C4-2B (cell line): Measurements from ENCODE around the gene PCYOX1L.

Experiments used
- ZFX ChIP-seq: fragments of 450-650 bp; IDR thresholded peaks from 2 replicates; pipeline ENCODE4 v1.6.1; 2017
- TF ChIP-seq, protein P1 (sequence below): fragments of 450-650 bp; conservative IDR thresholded peaks from 2 replicates; pipeline ENCODE4 v1.5.1; 2017; ENCODE audit warnings: mild to moderate bottlenecking

DNA sequence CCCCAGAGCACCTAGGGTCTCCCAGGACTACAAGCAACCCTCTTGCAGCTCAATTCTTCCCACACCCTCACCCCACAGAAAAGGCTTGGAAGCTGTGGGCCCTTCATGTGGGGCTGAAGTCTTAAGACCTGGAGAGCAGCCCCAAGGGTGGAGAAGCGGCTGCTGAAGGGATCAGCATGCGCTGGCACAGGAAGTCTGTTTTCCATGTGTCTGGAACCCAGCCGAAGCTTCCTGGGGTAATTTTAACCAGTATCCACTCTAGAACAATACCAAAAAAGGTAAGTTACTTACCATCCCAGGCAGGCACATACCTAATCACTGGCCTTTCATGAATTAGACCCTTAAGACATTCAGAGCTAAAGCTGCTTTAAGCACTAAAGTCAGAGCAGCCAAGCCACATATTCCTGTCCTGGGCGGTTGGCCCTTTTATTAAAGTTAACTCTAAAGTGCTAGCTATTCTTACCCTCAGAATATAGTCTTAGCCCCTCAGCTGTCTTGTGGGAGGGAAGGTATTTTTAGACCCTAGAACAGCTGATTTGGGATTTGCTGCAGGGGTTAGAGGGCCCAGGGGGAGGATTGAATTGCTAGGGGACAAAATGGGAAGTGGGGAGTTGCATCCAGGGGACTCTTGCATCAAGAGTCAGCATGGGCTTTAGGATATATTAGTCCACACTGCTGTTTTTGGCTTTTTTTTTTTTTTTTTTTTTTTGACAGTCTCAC lies 14.4 kb downstream of the PCYOX1L start:
- TF ChIP-seq, protein P1, sequence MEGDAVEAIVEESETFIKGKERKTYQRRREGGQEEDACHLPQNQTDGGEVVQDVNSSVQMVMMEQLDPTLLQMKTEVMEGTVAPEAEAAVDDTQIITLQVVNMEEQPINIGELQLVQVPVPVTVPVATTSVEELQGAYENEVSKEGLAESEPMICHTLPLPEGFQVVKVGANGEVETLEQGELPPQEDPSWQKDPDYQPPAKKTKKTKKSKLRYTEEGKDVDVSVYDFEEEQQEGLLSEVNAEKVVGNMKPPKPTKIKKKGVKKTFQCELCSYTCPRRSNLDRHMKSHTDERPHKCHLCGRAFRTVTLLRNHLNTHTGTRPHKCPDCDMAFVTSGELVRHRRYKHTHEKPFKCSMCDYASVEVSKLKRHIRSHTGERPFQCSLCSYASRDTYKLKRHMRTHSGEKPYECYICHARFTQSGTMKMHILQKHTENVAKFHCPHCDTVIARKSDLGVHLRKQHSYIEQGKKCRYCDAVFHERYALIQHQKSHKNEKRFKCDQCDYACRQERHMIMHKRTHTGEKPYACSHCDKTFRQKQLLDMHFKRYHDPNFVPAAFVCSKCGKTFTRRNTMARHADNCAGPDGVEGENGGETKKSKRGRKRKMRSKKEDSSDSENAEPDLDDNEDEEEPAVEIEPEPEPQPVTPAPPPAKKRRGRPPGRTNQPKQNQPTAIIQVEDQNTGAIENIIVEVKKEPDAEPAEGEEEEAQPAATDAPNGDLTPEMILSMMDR, result no peak
- TF ChIP-seq ZFX, result no peak
